ENCODE measurements around the gene HLA-DMA. TPM values are rescaled to one million over a fixed set of nuclear protein-coding genes. Genes with fewer than 3 reads are reported as not detected.

Gene HLA-DMA
- total RNA-seq, 1 experiment from 2014 or later: 3.0 TPM

DNA sequence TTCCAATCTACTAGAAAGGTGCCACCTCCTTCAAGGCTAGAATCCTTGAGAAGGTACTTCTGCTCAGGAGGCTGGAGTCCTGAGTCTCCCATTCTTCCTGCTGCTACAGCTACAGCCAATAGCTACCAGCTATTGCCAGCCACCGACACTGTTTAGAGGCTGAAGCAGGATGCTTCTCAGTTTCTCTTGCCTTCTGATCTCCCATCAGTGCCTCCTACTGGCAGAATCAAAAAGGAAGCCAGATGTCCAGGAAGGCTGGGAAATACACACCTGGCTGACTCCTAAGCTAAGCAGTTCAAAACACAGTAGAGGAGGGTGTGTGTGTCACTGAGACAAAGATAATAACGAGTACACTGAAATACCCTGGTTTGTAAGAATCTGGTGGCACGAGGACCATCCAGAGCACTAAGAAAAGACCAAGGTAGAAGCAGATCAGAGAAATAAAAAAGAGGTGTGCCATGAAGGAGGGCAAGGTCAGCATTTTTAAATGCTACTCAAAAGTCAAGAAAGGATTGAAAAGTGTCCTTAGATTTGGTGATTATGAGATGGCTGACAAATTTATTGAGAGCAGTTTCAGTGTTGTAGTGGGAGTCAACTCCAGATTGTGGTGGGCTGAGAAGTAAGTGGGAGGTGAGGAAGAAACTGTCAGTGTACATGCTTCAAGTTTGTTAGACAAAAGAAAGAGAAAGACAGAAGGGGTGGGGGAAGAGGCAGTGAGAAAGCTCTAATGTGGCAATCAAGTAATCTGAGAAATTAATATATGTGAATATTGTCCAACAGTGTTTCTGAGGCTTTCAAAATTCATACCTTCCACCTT lies 2.3 kb upstream of the HLA-DMA start:
- Histone ChIP-seq H3K27me3 (ENCODE audit: low read length) (no peaks in the 10 kb centered on the region), H3F3A (ENCODE audit: low read length, unreplicated experiment) (no peaks in the 10 kb centered on the region), H3K79me2 (ENCODE audit: low read length) (no peaks in the 10 kb centered on the region), H3K36me3 (ENCODE audit: low read depth, low read length) (no peaks in the 10 kb centered on the region), H2AFZ (ENCODE audit: low read length) (no peak overlapping the region), H4K20me1 (ENCODE audit: low read length) (no peaks in the 10 kb centered on the region), H3K4me3 (ENCODE audit: low read length) (no peak overlapping the region), H3K4me1 (ENCODE audit: insufficient read depth, low read length) (no peaks in the 10 kb centered on the region; the same call in 1 of the 2 replicates), H3K9ac (ENCODE audit: low read length) (no peak overlapping the region), H3K4me2 (ENCODE audit: low read length) (no peak overlapping the region), H3K27ac (ENCODE audit: low read length) (no peak overlapping the region), H3K9me2 (replicated peaks; ENCODE audit: low read length) (no peaks in the 10 kb centered on the region), H3K9me3 (ENCODE audit: low read length) (no peaks in the 10 kb centered on the region)
- ChIA-PET POLR2A (ENCODE audit: unreplicated experiment) (interaction anchor here (0.5 kb wide), 1 partner anchor 13 kb away, joined by 9 read pairs; the partner anchor contains the start of gene BRD2), CTCF (interaction anchor here (0.6 to 2.6 kb wide), 8 partner anchors 13 to 55 kb away, joined by 3 to 40 read pairs (median 5); partner anchors contain the start of gene BRD2)
- no TSS peak for BruUV-seq (replicated peaks)
- peak; percentile 41 for DNase-seq
- ATAC-seq: no peak
- intact Hi-C loops (cut with micrococcal nuclease): no loop called here
- no peak for TF ChIP-seq EZH2 (IDR thresholded peaks at IDR 0.05; ENCODE audit: low read length, unreplicated experiment)
- TF ChIP-seq, protein P1, sequence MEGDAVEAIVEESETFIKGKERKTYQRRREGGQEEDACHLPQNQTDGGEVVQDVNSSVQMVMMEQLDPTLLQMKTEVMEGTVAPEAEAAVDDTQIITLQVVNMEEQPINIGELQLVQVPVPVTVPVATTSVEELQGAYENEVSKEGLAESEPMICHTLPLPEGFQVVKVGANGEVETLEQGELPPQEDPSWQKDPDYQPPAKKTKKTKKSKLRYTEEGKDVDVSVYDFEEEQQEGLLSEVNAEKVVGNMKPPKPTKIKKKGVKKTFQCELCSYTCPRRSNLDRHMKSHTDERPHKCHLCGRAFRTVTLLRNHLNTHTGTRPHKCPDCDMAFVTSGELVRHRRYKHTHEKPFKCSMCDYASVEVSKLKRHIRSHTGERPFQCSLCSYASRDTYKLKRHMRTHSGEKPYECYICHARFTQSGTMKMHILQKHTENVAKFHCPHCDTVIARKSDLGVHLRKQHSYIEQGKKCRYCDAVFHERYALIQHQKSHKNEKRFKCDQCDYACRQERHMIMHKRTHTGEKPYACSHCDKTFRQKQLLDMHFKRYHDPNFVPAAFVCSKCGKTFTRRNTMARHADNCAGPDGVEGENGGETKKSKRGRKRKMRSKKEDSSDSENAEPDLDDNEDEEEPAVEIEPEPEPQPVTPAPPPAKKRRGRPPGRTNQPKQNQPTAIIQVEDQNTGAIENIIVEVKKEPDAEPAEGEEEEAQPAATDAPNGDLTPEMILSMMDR (conservative IDR thresholded peaks at IDR 0.05; ENCODE audit: low read depth, low read length): peak; percentile 55

DNA sequence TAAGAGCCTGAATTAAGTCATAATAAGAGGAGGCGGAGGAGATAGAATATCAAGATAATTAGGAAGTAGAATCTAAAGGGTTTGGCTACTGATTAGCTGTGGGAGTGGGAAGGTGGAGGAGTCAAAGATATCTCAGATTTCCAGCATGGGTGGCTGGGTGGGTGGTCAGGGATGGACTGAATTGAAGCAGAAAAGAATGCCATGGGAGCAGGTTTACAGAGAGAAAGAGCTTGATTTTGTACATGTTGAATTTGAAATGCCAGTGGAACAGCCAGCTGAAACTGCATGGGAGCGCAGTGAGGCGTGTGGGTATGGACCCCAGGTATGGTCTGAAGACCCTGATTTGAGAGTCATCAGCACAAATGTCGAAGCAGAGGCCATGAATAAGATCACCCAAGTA lies 1.4 kb upstream of the HLA-DMA start:
- CTCF ChIA-PET: interaction anchor here (1.0 to 2.6 kb wide), 4 partner anchors 14 to 31 kb away, joined by 4 to 40 read pairs (median 10); partner anchors contain the start of gene BRD2
- H3K36me3 ChIP-seq (ENCODE audit: low read depth, low read length): no peaks in the 10 kb centered on the region
- H3F3A ChIP-seq (ENCODE audit: low read length, unreplicated experiment): no peaks in the 10 kb centered on the region
- ATAC-seq (no peak), DNase-seq (no peak)
- no peaks in the 10 kb centered on the region for H3K9me3 ChIP-seq (ENCODE audit: low read length)
- intact Hi-C loops (cut with micrococcal nuclease): no loop called here
- no TSS peak for BruUV-seq (replicated peaks)
- H3K4me2 ChIP-seq (ENCODE audit: low read length): no peak overlapping the region
- POLR2A ChIA-PET (ENCODE audit: unreplicated experiment): interaction anchor here (1.0 kb wide), 1 partner anchor 30 kb away, joined by 6 read pairs; no protein-coding TSS in a partner anchor
- no peaks in the 10 kb centered on the region for H3K79me2 ChIP-seq (ENCODE audit: low read length)
- H3K27me3 ChIP-seq (ENCODE audit: low read length): no peaks in the 10 kb centered on the region
- no peak overlapping the region for H2AFZ ChIP-seq (ENCODE audit: low read length)
- no peak overlapping the region for H3K4me3 ChIP-seq (ENCODE audit: low read length)
- H3K4me1 ChIP-seq (ENCODE audit: insufficient read depth, low read length): no peaks in the 10 kb centered on the region; the same call in 1 of the 2 replicates
- no peaks in the 10 kb centered on the region for H4K20me1 ChIP-seq (ENCODE audit: low read length)
- no peak overlapping the region for H3K9ac ChIP-seq (ENCODE audit: low read length)
- H3K9me2 ChIP-seq (replicated peaks; ENCODE audit: low read length): no peaks in the 10 kb centered on the region
- no peak overlapping the region for H3K27ac ChIP-seq (ENCODE audit: low read length)
- TF ChIP-seq, protein P1 (conservative IDR thresholded peaks at IDR 0.05; ENCODE audit: low read depth, low read length): no peak

DNA sequence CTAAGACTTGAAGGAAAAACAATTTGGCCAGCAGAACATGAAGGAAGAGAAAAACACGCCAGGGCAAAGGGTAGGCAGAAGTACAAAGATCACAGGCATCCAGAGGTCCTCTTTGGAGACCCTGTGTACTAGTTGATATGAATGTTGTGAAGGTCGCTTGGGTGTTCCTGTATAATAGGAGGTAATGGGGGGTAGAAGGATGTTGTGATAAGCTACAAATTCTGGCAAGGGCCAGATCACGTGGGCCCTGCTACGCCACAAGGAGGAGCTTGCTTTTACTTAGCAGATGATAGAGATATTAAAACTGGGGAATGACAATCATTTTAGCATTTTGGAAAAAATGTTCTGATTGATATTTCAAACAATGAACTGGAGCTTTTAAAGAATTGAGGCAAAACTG lies 878 bp upstream of the HLA-DMA start:
- no peaks in the 10 kb centered on the region for H3F3A ChIP-seq (ENCODE audit: low read length, unreplicated experiment)
- TF ChIP-seq EZH2 (IDR thresholded peaks at IDR 0.05; ENCODE audit: low read length, unreplicated experiment): no peak
- TF ChIP-seq, protein P1 (conservative IDR thresholded peaks at IDR 0.05; ENCODE audit: low read depth, low read length): no peak
- no peak for TF ChIP-seq EZH2phosphoT487 (IDR thresholded peaks at IDR 0.05; ENCODE audit: borderline replicate concordance, low read length)
- no peak overlapping the region for H3K27ac ChIP-seq (ENCODE audit: low read length)
- no peak overlapping the region for H3K4me2 ChIP-seq (ENCODE audit: low read length)
- POLR2A ChIA-PET (ENCODE audit: unreplicated experiment): interaction anchor here (0.5 to 1.5 kb wide), 3 partner anchors 18 to 1134 kb away, joined by 6 to 24 read pairs (median 14); no protein-coding TSS in a partner anchor
- CTCF ChIA-PET: interaction anchor here (1.0 to 2.6 kb wide), 6 partner anchors 18 to 115 kb away, joined by 5 to 40 read pairs (median 10); partner anchors contain the start of gene TAP2
- no peaks in the 10 kb centered on the region for H3K36me3 ChIP-seq (ENCODE audit: low read depth, low read length)
- BruUV-seq (replicated peaks): no TSS peak
- intact Hi-C loops (cut with micrococcal nuclease): loop anchor here (1.0 kb wide), 2 partner anchors 15 to 68 kb away; partner anchors contain the start of gene BRD2
- DNase-seq (no peak), ATAC-seq (no peak)
- no peak overlapping the region for H3K4me3 ChIP-seq (ENCODE audit: low read length)
- H3K9me2 ChIP-seq (replicated peaks; ENCODE audit: low read length): no peaks in the 10 kb centered on the region
- no peak overlapping the region for H2AFZ ChIP-seq (ENCODE audit: low read length)
- H3K27me3 ChIP-seq (ENCODE audit: low read length): no peaks in the 10 kb centered on the region
- no peak overlapping the region for H3K9ac ChIP-seq (ENCODE audit: low read length)
- H4K20me1 ChIP-seq (ENCODE audit: low read length): no peaks in the 10 kb centered on the region
- no peaks in the 10 kb centered on the region for H3K9me3 ChIP-seq (ENCODE audit: low read length)
- H3K79me2 ChIP-seq (ENCODE audit: low read length): no peaks in the 10 kb centered on the region
- H3K4me1 ChIP-seq (ENCODE audit: insufficient read depth, low read length): no peaks in the 10 kb centered on the region; the same call in 1 of the 2 replicates

All from PC-3 (cell line).